ENCODE data around the gene OR6Q1. TPM values are rescaled to one million over a fixed set of nuclear protein-coding genes. Genes with fewer than 3 reads are reported as not detected.

Gene OR6Q1
- total and polyA plus RNA-seq, 2 of the 13 experiments (the other 11 are each of a cell fraction or from before 2014, with no cell fraction given) = not detected

GRCh38 chr11:58027341-58027740 is 3.4 kb upstream of the OR6Q1 start (continued):
- TF ChIP-seq ZFP91 (CRISPR knock-in tag; IDR thresholded peaks at IDR 0.05; ENCODE audit: borderline replicate concordance) (no peak), RBM39 (IDR thresholded peaks at IDR 0.05; ENCODE audit: low read depth, low read length, poor library complexity, severe bottlenecking) (no peak), ZNF275 (CRISPR knock-in tag; IDR thresholded peaks at IDR 0.05; ENCODE audit: borderline replicate concordance) (no peak), ZNF276 (CRISPR knock-in tag; IDR thresholded peaks at IDR 0.05; ENCODE audit: low read depth) (no peak)

GRCh38 chr11:58028687-58029411 is 1.9 kb upstream of the OR6Q1 start:
- intact Hi-C loops (cut with micrococcal nuclease; ENCODE audit: unreplicated experiment) (no loop called here), in situ Hi-C loops (cut with HindIII; ENCODE audit: extremely low pct_ligation_motif_present, low pct_unique_long_range_greater_than_20kb) (no loop called here)
- Histone ChIP-seq H3K27ac (ENCODE audit: extremely low read length, insufficient read depth, low read length) (no peak overlapping the region), H2AFZ (ENCODE audit: low read length) (no peak overlapping the region), H3K4me2 (ENCODE audit: low read depth, low read length) (peak overlapping the region; percentile 50), H3K79me2 (ENCODE audit: insufficient read depth, low read length) (no peaks in the 10 kb centered on the region), H3K4me1 (ENCODE audit: insufficient read depth, low read length) (peaks cover 55% of the 10 kb centered on the region), H3K36me3 (replicated peaks in 1 of 2; ENCODE audit: control insufficient read depth in 1 of 2, insufficient read depth in 2 of 2, low read length in 2 of 2) (no peaks in the 10 kb centered on the region), H3K4me3 (replicated peaks in 1 of 3; ENCODE audit: insufficient read depth in 1 of 3, low read depth in 2 of 3, low read length in 3 of 3) (0 out of 6 replicates have a peak overlapping the region, but pooled peaks of 1 of the 3 experiments have one; percentile 13), H3K9me3 (ENCODE audit: low read length) (no peaks in the 10 kb centered on the region; the same call in 1 of the 2 replicates), H3K9ac (ENCODE audit: insufficient read depth, low read depth, low read length) (0 out of 2 replicates have a peak overlapping the region, but pooled peaks have one; percentile 5), H3K27me3 (ENCODE audit: control insufficient read depth in 1 of 2, insufficient read depth in 2 of 2, low read length in 2 of 2) (peaks cover 0 to 2% of the 10 kb centered on the region in 2 experiments; a peak in 1 of 5 replicates), H4K20me1 (ENCODE audit: insufficient read depth, low read length) (no peaks in the 10 kb centered on the region)
- FAIRE-seq (no peak), ATAC-seq (peak; percentile 47; the same call in 1 of the 3 replicates), DNase-seq (ENCODE audit: low spot score) (no peak)
- ChIA-PET POLR2A (interaction anchor here (1.7 kb wide), 1 partner anchor 33 kb away, joined by 3 read pairs; no protein-coding TSS in a partner anchor), CTCF (ENCODE audit: low intra/inter-chr PET ratio, low total read pairs) (no interaction called here)
- WGBS (ENCODE audit: low lambda C conversion rate) = 26% methylated on average over 4 of the region's 6 CpGs
- BruUV-seq (replicated peaks) = no TSS peak
- TF ChIP-seq ZNF713 (CRISPR knock-in tag; IDR thresholded peaks at IDR 0.05) = no peak
- TF ChIP-seq HNRNPL (IDR thresholded peaks at IDR 0.05; ENCODE audit: low read depth, low read length) = no peak
- peak; percentile 69; the same call in 1 of the 2 replicates for TF ChIP-seq PPARG (CRISPR knock-in tag; conservative IDR thresholded peaks at IDR 0.05)
- TF ChIP-seq PRDM15 (CRISPR knock-in tag; IDR thresholded peaks at IDR 0.05) = peak; percentile 33; the same call in 1 of the 2 replicates
- 0 out of 2 replicates have a peak, but pooled peaks have one; percentile 20 for TF ChIP-seq NFIC (IDR thresholded peaks at IDR 0.05; ENCODE audit: low read length)
- TF ChIP-seq ZNF317 (CRISPR knock-in tag; IDR thresholded peaks at IDR 0.05) = peak; percentile 94
- peak; percentile 36; the same call in 1 of the 2 replicates for TF ChIP-seq MED1 (CRISPR knock-in tag; IDR thresholded peaks at IDR 0.05)
- TF ChIP-seq NFIB (CRISPR knock-in tag; IDR thresholded peaks at IDR 0.05; ENCODE audit: borderline replicate concordance) = no peak
